GM04504 (cell line): ENCODE measurements around the gene CTIF.

ENCODE experiments used
- DNase-seq: peaks from one replicate; pipeline ENCODE4 v3.0.0-alpha.2; 2012; ENCODE audit warnings: low read depth

CTIF gene

DNA sequence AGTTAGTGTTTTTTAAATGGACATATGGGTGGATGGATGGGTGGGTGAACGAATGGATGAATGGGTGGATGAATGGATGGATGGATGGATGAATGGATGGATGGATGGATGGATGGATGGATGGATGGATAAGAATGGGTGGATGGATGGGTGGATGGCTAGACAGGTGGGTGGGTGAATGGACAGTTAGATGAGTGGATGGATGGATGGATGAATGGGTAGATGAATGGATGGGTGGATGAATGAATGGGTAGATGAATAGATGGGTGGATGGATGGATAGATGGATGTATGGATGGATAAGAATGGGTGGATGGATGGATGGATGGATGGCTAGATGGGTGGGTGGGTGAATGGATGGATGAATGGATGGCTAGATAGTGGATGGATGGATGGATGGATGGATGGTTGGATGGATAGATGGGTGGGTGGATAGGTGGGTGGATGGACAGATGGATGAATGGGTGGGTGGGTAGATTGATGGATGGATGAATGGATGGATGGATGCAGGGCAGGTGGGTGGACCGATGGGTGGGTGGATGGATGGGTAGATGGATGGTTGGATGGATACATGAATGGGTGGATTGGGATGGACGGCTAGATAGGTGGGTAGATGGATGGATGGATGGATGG lies 64.0 kb downstream of the CTIF start:
- no peak for DNase-seq

DNA sequence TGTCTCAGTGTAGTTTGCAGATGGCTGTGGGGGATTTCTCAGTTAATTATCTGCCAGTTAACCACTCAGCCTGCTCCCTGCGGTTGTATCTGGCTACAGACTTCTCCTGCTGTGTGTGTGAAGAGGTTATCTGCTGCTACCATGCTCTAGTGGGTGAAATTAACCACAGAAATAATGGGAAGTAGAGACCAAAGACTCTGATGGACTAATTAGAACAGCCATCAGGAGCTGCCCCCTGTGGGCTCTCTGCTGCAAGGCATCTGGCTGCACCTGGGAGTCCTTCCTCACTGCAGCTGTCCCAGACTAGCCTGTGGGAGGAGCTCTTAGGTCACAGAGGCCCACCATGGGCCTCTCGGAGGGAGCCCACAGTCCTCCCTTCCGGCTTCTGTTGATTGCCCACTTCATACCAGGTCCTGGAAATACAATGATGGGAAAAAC lies 66.6 kb downstream of the CTIF start:
- no peak for DNase-seq

DNA sequence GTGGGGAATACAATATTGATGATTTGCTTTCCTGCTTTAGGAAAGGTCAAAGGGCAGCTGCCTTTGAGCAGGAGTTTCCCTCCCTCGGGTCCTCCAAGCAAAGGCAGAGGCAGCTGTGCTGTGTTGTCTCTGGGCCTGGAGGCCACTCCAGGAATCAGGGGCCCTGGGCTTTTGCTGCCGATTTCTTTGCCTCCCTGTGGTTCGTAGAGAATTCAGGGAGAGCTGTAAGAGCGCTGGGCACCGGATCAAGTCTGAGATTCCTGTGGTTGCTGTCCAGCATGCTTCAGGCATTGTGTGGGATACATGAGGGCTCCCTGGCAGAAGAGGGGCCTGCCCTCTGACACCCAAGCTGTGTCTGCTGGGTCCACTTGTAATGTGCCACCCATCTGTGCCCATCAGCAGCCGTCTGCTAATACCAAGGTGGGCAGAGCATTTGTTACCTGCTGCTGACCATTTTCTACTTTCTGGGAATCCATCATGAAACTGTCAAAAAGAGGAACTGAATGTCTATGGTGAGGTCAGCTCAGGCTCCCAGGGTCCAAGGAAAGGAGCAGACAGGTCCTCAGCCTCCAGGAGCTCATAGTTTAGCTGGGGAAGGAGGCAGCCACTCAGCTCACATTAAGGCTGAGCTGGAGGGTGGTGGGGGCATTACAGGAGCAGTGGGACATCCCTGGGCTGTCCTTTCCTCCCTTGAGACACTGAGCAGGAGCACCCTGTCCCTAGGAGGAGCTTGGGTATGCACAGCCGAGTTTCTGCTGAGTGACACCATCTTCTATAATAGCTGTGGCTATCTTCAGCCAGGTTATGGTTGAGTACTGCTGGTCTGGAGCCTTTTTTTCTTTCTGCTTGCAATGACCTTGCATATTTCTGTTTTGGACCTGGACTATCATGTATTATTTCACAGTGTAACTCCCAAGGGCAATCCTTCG lies 68.5 kb downstream of the CTIF start:
- peak; percentile 76 for DNase-seq

DNA sequence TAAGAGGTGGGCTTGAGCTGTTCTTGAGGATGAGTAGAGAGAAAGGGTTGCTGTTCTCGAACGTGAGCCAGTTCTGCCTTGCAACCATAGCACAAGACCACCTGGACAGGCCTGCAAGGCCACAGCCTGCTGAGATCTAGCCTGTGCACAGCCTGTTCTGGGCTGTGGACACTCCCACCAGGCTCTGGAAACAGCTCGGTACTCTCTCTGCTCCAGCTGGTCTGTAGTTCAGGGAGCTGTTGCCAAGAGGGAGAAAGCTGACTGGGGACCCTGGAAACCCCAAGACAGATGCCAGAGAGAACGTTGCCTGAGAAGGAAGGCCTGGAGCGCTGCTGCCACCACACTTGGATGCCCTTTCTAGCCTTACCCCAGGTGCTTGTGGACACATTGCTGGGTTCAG lies 69.8 kb downstream of the CTIF start:
- DNase-seq: no peak

DNA sequence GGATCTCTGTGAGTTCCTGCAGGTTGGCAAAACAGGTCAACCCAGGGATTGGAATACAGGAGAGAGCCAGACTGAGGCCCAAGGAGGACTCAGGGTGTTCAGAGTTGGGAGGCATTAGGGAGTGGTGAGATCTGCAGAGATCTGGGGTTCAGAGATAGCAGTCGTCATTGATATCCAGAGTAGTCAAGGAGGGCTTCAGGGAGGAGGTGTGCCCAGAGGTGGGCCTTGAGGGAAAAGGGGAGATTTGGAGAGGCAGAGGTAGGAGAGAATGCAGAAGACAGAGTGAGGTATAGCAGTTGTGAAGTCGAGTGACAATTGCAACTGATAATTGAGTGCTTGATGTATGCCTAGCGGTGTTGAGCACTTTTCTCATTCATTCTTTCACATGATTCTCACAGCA lies 70.3 kb downstream of the CTIF start:
- no peak for DNase-seq

DNA sequence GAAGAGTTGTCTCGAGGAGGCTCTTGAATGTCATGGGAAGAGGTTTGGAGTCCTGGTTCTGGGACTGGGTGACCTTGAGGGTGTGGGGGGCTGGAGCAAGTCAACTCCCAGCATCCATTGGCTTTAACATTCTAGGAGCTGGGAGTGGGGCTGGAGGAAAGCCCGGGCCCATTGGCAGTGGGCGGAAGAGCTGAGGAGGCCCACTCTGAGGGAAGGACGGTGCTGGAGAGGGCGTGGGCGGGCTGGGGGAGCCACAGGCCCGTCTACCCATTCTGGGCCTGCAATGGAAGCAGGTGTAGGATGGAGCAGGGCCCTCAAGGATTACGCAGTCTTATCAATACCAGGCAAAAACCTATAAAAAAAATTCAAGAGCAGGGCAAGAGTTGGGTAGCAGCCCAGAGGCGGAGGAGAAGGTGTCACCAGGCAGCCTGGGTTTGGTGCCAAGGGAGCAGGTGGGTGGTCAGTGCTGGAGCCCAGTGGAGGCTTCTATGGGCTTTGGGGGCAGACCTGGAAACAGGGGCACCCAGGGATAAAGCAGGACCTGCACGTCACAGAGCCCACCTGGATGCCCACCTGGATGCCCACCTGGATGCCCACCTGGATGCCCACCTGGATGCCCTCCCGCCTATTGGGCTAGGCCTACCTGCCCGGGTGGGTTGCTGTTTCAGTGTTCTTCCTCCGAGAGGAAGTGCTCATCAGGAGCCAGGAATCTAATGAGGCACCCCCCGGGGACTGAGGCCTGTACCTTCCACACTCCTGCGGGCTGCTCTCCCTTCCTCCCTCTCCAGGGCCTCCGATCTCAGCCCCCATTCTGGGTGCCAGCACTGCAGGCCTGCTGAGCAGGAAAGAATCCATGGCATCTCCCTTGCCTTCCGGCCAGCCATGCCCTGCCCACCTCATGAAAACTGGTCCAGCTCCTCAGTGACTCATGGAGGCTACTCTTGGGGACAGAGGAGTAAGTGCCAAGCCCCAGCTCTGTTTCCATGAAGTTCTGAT lies 71.3 kb downstream of the CTIF start:
- DNase-seq: no peak

DNA sequence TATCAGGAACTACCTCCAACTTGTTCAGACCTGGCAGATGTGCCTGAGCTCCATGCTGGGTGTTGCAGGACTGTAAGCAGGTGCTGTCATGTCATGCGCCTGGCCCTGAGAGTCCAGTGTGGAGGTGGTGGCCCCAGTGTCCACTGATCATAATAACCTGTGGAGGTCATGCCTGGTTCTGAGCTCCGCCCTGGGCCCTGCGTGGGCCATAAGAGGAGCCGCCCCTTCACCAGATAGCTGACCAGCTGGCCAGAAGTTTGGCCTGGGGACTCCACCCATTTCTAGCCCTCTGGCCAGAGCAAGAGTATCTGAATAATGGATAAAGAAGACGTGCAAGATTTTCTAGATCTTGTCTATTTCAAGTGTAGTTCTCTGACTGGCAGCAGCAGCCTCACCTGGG lies 72.4 kb downstream of the CTIF start:
- DNase-seq: no peak

DNA sequence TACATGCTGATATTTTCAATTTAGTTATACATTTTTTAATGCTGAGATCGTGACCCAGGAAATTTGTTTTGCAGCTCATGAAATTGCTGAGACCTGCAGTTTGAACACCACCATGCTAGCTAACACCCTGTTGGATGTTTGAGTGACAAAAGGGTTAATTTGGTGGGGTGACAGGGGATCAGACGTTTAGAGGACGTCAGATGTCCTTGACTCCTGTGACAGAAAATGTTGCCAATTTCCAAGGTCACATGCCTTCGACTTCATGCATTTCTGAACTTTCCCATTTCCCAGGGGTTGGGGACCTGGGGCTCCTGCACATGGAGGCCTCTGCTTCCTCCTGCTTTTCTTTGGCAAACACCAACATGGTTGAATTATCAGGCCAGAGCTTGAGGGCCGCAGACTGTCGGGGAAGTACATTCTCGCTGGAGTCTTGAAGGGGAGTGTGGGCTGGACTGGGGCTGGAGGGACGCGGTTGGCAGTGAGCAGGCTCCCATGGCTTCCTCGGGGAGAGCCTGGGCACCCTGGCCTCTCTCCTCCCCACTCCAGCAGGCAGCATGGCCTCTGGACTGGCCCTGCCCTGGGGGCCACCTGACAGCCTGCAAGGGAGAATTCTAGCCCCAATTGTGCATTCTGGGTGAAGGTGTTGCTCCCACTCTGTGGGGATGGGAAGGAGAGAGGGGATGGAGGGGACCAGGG lies 73.1 kb downstream of the CTIF start:
- no peak for DNase-seq

DNA sequence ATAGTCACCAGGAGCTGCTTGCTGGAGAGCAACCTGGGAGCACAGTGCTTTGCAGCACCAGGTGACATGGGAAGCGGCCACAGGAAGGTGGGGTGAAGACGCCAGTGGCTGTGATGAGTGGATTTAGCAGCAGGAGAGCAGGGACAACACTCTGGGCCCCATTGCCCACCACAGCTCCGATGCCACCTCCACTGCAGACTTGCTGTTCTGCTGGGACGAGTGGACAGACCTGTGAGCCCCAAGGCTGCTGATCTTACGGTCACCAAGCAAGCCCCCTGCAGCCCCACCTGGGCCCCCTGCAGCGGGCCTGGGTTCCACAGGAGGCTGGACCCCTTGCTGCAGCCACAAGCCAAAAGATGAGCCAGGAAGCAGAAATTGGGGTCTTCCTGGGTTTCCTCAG lies 73.7 kb downstream of the CTIF start:
- DNase-seq: no peak

DNA sequence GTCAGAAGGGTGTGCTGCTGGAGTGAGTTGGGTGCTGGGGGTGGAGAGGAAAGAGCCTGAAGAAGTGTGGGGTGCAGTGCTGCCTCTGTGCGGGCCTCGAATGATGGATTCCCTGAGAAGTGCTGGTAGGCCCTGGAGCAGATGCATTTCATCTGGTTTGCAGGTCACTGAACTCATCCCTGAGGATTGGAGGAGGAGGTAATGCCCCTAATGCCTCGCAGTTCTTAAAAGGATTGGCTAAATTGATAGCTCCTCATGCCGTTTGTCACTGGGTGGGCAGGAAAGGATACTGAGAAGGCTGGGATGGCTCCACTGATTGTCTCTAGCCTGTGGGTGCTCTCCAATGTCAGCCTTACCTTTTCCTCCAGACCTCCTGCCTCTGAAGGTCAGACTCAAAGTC lies 74.1 kb downstream of the CTIF start:
- DNase-seq: no peak

DNA sequence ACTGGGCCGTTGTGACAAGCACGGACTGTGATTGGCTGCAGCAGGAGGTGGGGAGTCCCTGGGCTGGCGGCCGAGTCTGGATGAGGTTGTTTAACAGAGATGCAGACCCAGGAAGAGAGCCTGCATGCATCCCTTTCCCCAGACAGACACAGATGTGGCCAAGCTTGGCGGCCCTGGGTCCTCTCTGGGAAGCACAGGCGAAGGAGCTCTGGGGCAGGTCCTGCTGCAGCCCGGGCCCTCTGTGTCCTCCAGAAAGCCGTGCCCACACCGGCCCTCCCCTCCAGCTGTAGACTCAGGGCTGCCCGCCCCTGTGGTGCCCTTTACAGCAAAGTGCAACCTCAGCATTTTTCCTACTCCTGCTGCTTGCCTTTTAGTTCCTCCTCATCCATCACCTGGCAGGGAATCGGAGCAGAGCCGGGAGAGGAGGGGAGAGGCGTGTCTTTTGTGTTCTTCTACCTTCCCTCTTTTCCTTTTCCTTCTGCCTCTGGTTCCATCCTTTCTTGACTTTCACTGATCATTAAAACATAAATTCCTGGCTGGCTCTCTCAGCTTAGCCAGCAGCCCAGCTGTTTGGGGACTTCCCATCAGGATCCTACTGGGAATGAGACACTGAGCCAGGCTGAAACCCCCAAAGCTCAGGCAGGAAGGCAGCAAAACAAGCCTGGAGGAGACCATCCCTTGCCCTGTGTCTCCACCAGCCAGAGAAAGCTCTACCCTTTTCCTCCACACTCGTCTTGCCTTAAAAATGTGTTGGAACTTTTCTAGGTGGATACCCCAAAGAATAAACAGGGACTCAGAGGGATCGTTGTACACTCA lies 75.0 kb downstream of the CTIF start:
- DNase-seq: no peak

DNA sequence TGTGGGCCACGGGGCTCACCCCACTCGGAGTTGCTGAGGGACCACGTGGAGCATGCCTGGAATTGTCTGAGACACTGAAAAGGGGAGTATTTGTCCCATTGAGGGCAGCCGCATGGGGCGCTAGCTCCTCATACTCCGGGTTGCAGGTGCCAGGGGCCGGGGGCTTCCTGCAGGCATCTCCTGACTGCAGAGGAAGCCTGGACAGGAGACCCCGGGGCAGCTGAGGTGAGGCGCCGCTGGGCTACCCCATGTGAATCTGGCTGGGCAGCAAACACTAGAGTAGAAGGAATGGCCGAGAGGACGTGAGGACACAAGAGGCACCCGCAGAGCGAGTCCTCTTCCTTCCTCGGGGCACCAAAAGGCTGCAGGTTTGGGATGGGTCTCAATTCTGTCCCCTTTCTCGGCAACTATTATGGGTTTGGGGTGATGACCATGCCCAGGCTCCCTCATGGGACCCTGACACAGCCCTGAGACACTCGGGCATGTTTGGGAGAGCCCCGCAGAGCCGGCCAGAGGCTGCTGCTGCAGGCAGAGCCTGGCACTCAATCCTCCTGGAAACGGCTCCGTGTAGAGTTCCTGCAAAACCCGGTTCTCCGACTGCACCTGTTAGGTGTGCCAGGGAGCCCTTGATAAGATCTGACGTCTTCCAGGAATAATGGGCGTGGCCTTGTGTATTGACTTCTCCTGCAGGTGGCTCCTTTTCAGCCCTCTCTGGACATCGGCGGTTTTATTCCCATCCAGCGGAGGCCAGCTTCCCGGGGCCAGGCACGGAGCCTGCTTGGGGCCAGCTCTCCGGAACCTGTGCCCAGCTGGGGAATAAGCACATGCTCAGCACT lies 77.0 kb downstream of the CTIF start:
- DNase-seq: no peak

DNA sequence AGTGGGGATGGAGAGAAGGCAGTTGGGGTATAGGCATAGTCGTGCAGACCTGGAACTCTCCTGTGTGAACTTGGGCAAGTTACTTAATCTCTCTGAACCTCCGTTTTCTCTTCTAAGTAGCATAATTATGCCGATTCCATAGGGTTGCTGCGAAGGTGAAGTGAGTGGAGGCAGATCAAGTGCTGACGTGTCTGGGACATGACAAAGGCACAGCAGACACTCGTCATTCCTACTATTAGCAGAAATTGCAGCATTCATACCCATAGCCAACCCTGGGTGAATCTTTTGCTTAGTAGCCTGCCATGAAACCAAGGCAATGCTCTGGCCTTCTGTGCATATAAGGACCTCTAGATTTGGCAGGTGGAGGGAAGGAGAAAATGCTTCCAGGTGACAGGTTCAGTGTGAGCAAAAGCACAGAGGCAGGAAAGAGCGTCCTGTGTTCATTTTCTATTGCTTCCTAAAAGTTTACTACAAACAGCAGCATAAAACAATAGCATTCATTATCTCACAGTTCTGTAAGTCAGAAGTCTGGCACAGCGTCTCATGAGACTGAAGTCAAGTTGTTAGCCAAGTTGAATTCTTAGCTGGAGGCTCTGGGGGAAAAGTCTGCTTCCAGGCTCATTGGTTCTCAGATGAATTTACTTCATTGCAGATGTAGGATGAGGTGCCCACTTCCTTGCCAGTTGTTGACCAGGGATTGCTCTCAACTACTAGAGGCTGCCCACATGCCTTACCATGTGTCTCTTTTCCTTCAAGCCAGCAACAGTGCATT lies 77.8 kb downstream of the CTIF start:
- no peak for DNase-seq

DNA sequence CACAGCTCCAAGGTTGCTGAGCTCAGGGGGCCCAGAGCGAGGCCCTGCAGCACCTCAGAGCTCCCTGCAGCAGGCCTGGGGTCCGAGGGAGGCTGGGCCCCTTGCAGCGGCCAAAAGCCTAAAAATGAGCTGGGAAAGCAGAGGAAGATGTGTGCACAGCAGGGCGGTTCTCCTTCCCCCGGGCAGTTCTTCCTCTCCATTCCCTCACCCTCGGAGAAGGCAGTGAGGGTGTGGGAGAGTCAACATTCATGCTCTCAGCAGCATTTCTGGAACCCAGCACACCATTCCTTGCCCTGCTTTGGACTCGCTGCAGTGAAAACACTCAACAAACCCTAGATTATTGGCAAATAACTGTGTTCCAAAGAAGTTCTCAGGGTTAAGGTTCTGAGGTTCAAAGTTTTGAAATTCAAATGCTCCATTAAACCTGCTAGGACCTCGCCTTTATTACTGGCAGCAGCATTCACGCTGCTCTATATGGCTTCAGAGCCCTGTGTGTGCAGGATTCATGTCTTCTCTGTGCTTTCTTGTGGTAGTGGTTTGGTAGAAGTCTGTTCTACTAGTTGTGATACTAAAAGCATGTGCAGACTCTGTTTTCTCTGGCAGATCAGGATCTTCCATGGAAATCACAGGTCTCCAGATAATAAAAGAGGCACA lies 79.1 kb downstream of the CTIF start:
- DNase-seq: no peak

DNA sequence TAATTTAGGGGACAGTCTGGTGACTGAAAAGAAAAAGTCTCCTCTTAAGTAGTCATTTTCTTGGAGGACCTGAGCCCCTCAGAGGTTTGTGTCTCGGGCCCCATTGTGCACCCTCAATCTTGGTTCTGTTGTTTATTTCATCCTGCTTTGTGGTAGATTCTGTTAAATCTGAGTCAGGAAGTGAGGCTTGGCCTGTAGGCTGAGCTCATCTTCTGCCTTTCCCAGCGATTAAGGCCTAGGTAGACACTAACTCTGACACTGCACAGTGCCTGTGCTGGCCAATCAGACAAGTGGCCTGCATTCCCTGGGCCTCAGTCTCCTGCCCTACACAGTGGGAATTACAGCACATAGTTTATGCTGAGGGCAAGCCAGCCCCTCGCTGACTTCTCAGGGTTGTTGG lies 80.2 kb downstream of the CTIF start:
- no peak for DNase-seq

DNA sequence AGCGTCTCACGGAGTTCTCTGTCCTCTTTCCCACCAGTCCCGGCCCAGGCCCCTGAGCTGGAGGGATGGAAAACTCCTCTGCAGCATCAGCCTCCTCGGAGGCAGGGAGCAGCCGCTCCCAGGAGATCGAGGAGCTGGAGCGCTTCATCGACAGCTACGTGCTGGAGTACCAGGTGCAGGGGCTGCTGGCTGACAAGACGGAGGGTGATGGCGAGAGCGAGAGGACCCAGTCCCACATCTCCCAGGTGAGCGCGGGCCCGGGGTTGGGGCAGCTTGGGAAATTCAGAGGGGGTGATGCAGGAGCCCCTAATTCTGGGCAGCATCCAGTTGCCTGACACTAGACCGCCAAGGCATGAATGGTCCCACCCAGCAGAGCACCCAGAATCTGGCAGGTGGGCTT lies 80.7 kb downstream of the CTIF start:
- DNase-seq: no peak

DNA sequence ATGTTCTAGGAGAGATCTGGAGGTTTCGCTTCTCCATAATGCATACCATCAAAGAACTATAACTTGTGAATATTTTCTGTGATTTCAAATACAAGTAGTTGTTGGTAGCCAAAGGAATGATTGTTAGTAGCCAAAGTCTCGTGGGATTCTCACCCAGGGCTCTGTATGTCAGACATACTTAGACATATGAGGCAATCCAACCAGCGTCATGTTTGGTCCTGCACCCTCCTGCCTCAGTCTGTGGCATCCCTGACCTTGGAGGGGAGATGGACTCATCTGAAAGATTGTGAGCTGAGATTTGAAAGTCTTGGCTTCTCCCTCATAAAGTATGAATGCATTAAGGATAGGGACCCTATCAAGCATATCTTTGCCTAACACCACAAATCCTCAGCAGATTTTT lies 81.2 kb downstream of the CTIF start:
- DNase-seq: no peak

DNA sequence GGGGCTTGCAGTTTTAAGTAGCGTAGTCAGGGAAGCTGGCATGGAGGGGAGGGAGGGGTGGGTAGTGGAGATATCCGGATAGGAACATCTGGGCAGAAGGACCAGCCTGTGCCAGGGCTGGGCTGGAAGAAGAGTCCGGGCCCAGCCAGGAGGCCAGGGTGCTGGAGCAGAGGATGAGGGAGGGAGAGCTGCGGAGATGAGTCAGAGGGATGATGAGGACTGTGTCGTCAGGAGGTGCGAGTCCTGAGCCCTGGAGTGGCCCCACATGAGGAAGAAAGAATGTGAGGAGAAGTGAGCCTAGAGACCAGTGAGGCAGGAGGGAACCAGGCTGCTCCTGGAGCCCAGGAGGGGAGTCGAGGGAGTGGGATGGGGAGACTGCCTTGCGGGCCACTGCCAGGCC lies 82.4 kb downstream of the CTIF start:
- DNase-seq: peak; percentile 48
